Lower leg skin (tissue), 4 donors: Measurements from ENCODE around the gene ITGB5. TPM values are rescaled to one million over a fixed set of nuclear protein-coding genes. Genes with fewer than 3 reads are reported as not detected.

Source experiments
- DNase-seq, 2 donors: peaks; one replicate each; pipeline ENCODE4 v3.0.0-alpha.2; 2019; ENCODE audit warnings: low spot score in 2 of 2
- H3K4me3 ChIP-seq: fragments of 200-600 bp; sonication (generic); 2 replicates; pipeline ENCODE4 v1.5.1; 2017; ENCODE audit warnings: mild to moderate bottlenecking, low read depth; ENCODE audit not compliant: poor library complexity, severe bottlenecking
- POLR2A ChIP-seq, 2 donors: fragments of 450-650 bp; IDR thresholded peaks; one replicate each; pipeline ENCODE4 v1.6.1; 2016 to 2017; ENCODE audit warnings: antibody characterized with exemption in 2 of 2, mild to moderate bottlenecking in 1 of 2, moderate library complexity in 1 of 2
- WGBS, 2 donors: methylation state at CpG; one replicate each; pipeline ENCODE4 v1.1.5; 2018; 5-methylcytosine and 5-hydroxymethylcytosine counted together
- intact Hi-C: fragments of 100-400 bp; cut with DNase I; formaldehyde crosslinking; loops from one replicate; pipeline ENCODE4 v1.15.0; 2023; ENCODE audit warnings: low total_unique reads
- total RNA-seq, 4 donors: library from RNA; depleted of rRNA; stranded (reverse); fragments of >200 nt; gene quantifications; one replicate each; pipeline ENCODE4 v1.1.0, GENCODE V29; 2016
- TF ChIP-seq, protein P1 (sequence below), 3 donors: fragments of 450-650 bp; IDR thresholded peaks; one replicate each; pipeline ENCODE4 v1.5.1; 2016; ENCODE audit warnings: antibody characterized with exemption in 3 of 3, mild to moderate bottlenecking in 3 of 3, moderate library complexity in 2 of 3

Gene ITGB5
- total RNA-seq, 4 donors from 2014 or later: 210 to 414 (median 286) TPM

DNA sequence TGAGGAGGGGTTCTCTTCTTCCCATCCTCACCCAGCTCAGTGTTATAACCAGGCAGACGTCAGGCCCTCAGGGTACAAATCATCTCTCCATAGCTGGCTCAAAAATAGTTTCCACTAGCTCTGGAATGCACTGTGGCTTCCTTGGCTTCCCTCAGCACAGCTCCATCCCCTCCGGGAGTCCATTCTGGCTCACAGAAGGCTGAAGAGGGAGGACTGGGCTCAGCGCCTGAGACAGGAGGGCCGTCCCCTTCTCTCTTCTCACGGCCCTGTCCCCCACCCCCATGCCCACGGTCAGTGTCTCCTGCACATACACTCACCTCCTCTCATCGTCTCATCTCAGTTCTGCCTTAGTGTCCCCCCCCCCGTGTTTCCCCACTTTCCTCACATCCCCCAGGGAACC lies 106.8 kb downstream of the ITGB5 start:
- intact Hi-C loops: no loop called here
- WGBS, 2 donors: 17 to 20% methylated on average over 8 of the region's 8 CpGs
- peak; percentile 76 to 95 for DNase-seq
- no peak overlapping the region for H3K4me3 ChIP-seq
- TF ChIP-seq, protein P1, sequence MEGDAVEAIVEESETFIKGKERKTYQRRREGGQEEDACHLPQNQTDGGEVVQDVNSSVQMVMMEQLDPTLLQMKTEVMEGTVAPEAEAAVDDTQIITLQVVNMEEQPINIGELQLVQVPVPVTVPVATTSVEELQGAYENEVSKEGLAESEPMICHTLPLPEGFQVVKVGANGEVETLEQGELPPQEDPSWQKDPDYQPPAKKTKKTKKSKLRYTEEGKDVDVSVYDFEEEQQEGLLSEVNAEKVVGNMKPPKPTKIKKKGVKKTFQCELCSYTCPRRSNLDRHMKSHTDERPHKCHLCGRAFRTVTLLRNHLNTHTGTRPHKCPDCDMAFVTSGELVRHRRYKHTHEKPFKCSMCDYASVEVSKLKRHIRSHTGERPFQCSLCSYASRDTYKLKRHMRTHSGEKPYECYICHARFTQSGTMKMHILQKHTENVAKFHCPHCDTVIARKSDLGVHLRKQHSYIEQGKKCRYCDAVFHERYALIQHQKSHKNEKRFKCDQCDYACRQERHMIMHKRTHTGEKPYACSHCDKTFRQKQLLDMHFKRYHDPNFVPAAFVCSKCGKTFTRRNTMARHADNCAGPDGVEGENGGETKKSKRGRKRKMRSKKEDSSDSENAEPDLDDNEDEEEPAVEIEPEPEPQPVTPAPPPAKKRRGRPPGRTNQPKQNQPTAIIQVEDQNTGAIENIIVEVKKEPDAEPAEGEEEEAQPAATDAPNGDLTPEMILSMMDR (IDR thresholded peaks at IDR 0.05): no peak
- no peak for TF ChIP-seq POLR2A (IDR thresholded peaks at IDR 0.05)

DNA sequence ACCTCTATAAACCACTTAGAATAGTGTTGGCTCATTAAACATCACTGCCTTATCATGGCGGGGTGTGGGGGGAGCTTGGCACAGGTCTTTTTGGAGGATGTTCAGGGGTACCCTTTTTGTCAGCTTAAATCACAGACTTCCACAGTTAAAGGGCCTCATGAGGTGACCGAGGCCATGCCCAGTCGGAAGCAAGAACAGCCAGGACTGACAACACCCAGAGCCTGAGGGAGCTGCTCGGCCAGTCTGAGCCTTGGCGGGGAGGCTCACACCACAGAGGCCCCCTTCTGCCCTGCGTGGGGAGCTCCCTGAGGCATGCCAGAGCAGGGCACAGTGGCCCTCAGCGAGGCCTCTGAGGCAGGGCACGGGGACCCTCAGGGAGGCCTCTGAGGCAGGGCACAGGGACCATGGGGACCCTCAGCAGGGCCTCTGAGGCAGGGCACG lies 107.4 kb downstream of the ITGB5 start:
- TF ChIP-seq POLR2A (IDR thresholded peaks at IDR 0.05): no peak
- TF ChIP-seq, protein P1 (IDR thresholded peaks at IDR 0.05): no peak
- no peak overlapping the region for H3K4me3 ChIP-seq
- intact Hi-C loops: no loop called here
- DNase-seq: no peak
- 55 to 68% methylated on average over 5 to 6 of the region's 9 CpGs for WGBS, 2 donors

DNA sequence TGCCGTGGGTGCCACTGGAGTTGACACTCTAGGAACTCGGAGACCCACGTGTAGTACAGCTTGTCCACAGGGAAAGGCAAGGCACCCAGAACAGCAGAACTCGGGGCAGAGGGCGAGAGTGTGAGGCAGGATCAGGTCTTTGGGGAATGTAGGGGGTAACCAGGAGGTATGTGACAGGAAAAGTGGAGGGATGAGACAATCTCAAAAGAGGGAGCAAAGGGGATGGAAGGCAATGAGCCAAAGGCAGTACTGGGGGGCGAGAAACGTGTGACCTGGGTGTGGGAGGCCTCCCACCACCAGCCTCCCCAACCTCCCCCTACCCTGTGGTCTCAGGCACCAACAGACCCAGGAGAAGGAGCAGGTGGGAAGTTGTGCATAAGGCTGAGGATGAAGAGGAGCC lies 108.0 kb downstream of the ITGB5 start:
- no peak for DNase-seq
- H3K4me3 ChIP-seq: no peak overlapping the region
- no peak for TF ChIP-seq POLR2A (IDR thresholded peaks at IDR 0.05)
- TF ChIP-seq, protein P1 (IDR thresholded peaks at IDR 0.05): no peak
- intact Hi-C loops: no loop called here
- 76 to 86% methylated on average over 7 of the region's 7 CpGs for WGBS, 2 donors

DNA sequence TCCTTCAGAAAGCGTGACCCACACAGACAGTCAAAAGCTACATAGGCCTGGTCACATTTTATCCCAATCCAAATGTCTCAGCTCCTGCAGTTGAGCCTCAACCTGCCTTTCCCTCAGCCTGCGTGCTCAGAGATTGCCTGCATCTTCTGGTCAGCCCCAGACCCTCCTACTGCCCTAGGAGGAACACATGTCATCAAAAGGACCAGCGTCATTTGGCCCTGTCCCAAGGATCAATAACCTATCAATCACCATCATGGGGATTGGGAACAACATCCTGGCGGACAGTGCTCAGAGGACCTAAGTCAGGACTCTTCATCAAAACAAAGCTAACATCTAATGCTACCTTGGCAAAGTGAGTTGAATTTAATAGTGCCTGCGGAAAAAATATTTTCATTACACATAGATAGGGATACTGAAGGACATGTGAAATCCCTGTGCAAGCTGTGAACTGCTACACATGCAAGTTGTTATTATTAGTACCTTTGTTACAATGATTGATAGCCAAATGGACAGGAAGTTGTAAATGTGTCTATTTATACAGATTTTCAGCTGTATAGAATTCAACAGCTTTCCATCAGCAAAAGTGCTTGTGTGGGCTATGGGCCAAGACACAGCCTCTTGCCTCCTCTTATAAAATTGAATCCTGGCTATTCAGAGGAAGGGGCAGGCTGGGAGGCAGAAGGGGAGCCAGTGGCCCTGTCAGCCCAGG lies 109.2 kb downstream of the ITGB5 start:
- DNase-seq: no peak
- intact Hi-C loops: no loop called here
- 82 to 87% methylated on average over 5 of the region's 5 CpGs for WGBS, 2 donors

DNA sequence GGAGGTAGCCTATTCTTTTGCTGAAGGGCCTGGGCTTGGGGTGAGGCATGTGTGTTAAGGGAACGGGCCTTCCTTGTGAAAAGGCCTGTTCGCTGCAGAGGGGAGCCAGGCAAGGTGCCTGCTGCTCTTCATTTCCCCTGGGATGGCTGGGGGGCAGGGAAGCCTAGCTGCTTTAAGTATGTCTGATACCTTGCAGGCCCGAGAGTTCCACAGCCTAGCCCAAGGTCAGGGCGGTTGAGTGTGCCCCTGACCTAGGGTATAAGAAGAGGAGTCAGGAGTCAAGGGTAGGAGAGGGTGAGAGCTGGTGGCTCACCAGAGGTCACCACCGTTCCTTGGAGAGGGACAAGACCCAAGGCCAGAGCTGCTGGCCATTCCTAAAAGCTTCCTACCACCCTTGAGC lies 110.3 kb downstream of the ITGB5 start:
- 92 to 94% methylated on average over 5 of the region's 5 CpGs for WGBS, 2 donors
- no peak for TF ChIP-seq POLR2A (IDR thresholded peaks at IDR 0.05)
- TF ChIP-seq, protein P1 (IDR thresholded peaks at IDR 0.05): no peak
- DNase-seq: no peak
- intact Hi-C loops: no loop called here
- no peak overlapping the region for H3K4me3 ChIP-seq

More for the DNA sequence above, 109.2 kb downstream of the ITGB5 start:
- no peak overlapping the region for H3K4me3 ChIP-seq
- TF ChIP-seq, protein P1 (IDR thresholded peaks at IDR 0.05): no peak
- TF ChIP-seq POLR2A (IDR thresholded peaks at IDR 0.05): no peak

DNA sequence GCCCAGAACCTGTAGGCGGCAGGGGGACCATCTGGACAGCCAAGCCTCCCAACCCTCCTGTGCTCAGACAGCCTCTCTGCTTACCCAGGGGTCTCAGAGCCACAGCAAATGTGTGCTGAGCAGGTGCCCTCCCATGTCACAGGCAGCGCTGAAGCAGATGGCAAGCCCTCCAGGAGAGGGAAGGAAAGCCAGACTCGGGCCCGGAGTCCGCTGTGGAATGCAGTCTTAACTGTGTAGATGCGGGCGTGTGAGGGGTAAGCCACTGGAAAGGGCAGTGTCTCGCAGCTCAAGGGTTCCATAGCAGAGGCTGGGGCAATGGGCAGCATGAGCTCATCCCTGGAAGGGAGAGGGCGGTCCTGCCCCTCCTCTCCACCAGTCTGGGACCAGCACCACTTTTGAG lies 111.3 kb downstream of the ITGB5 start:
- TF ChIP-seq, protein P1 (IDR thresholded peaks at IDR 0.05): no peak
- no peak for TF ChIP-seq POLR2A (IDR thresholded peaks at IDR 0.05)
- WGBS, 2 donors: 91 to 97% methylated on average over 9 of the region's 9 CpGs
- H3K4me3 ChIP-seq: no peak overlapping the region
- intact Hi-C loops: no loop called here
- DNase-seq: no peak
